Ovary (tissue), 9 donors: ENCODE data around the gene DCAF4. TPM values are rescaled to one million over a fixed set of nuclear protein-coding genes. Genes with fewer than 3 reads are reported as not detected.

Source experiments
- DNase-seq, 5 donors: peaks; one replicate each; pipeline ENCODE4 v3.0.0-alpha.2; 2019 to 2020
- H3K27ac ChIP-seq, 2 donors: fragments of 200-600 bp; one replicate each; pipeline versions ENCODE4 v1.5.1 to v1.8.0; 2019 to 2022
- H3K27me3 ChIP-seq: fragments of 200-600 bp; one replicate; pipeline ENCODE4 v1.8.0; 2022
- H3K36me3 ChIP-seq: fragments of 200-600 bp; sonication (generic); one replicate; pipeline ENCODE4 v1.5.1; 2019
- H3K4me1 ChIP-seq: one replicate; pipeline ENCODE4 v1.8.1; 2013; ENCODE audit warnings: mild to moderate bottlenecking, moderate library complexity; ENCODE audit not compliant: insufficient read depth
- H3K4me3 ChIP-seq: fragments of 200-600 bp; sonication (generic); one replicate; pipeline ENCODE4 v1.5.1; 2017
- H3K9me3 ChIP-seq, 2 donors: fragments of 200-600 bp in 1 of 2; sonication (generic) in 1 of 2; one replicate each; pipeline versions ENCODE4 v1.5.1 to v1.8.1; 2013 to 2019; ENCODE audit warnings: mild to moderate bottlenecking in 1 of 2, moderate library complexity in 1 of 2
- EP300 ChIP-seq: sonication (generic); formaldehyde crosslinking; IDR thresholded peaks from one replicate; pipeline ENCODE4 v1.6.1; 2017; ENCODE audit warnings: antibody characterized with exemption
- POLR2A ChIP-seq: fragments of 450-650 bp; IDR thresholded peaks from one replicate; pipeline ENCODE4 v1.6.1; 2017; ENCODE audit warnings: antibody characterized with exemption, mild to moderate bottlenecking, moderate library complexity
- WGBS, 3 donors: extraction: QIAGEN DNeasy Blood & Tissue Kit in 1 of 3; methylation state at CpG; one replicate each; pipeline versions ENCODE4 v1.1.5 to v1.1.7; 2013 to 2017; 5-methylcytosine and 5-hydroxymethylcytosine counted together
- intact Hi-C, 4 donors: fragments of 100-400 bp; cut with DNase I; formaldehyde crosslinking; loops; one replicate each; pipeline versions ENCODE4 v1.11.0 to v1.15.1; 2022 to 2023
- polyA plus RNA-seq, 2 donors: library from polyadenylated mRNA; stranded (reverse); fragments of 200-250 nt in 1 of 2; fragments of 350-450 nt in 1 of 2; fragmentation: Illumina TruSeq in 1 of 2; extraction: RNeasy Lipid Tissue Mini Kit (QIAGEN cat#74804) in 1 of 2; gene quantifications; one replicate each; pipeline ENCODE4 v1.2.3, GENCODE V29; 2013 to 2014
- total RNA-seq, 7 donors: library from RNA; depleted of rRNA in 2 of 7; stranded (reverse); fragments of >200 nt in 2 of 7; fragmentation: NEBNext Ultra II Directional in 3 of 7; extraction: Animal tissue kit (Norgen Biotek cat#: 25700) in 3 of 7; gene quantifications; one replicate each; pipeline versions ENCODE4 v1.1.0 to v1.2.4, GENCODE V29; 2016 to 2023
- TF ChIP-seq, protein P1 (sequence below), 3 donors: fragments of 450-650 bp in 2 of 3; fragments of 200-600 bp in 1 of 3; IDR thresholded peaks; one replicate each; pipeline versions ENCODE4 v1.5.1 to v1.8.0; 2016 to 2022; ENCODE audit warnings: antibody characterized with exemption in 3 of 3, mild to moderate bottlenecking in 1 of 3
- donor health status: DM: no; HTN: no; CAD: no; lungs with moderate emphysema.
- donor health status: DM: no; HTN: no; CAD: no.
- donor health status: Bipolar disorder and iron deficiency.
- donor health status: DM: yes; HTN: yes; CAD: no.
- donor health status: DM: no; HTN: no; CAD: no.
- donor health status: DM: yes; HTN: yes; CAD: no.

The DCAF4 gene
- total and polyA plus RNA-seq, 9 donors = 12.2 to 31.1 (median 20.4) TPM

- no peak for DNase-seq
- Histone ChIP-seq H3K4me1 (no peaks in the 10 kb centered on the region), H3K27me3 (no peaks in the 10 kb centered on the region), H3K4me3 (no peak overlapping the region), H3K27ac (no peak overlapping the region), H3K9me3 (no peaks in the 10 kb centered on the region), H3K36me3 (no peaks in the 10 kb centered on the region)
- intact Hi-C loops = no loop called here
- TF ChIP-seq EP300 = no peak
- no peak for TF ChIP-seq POLR2A
- TF ChIP-seq, protein P1, sequence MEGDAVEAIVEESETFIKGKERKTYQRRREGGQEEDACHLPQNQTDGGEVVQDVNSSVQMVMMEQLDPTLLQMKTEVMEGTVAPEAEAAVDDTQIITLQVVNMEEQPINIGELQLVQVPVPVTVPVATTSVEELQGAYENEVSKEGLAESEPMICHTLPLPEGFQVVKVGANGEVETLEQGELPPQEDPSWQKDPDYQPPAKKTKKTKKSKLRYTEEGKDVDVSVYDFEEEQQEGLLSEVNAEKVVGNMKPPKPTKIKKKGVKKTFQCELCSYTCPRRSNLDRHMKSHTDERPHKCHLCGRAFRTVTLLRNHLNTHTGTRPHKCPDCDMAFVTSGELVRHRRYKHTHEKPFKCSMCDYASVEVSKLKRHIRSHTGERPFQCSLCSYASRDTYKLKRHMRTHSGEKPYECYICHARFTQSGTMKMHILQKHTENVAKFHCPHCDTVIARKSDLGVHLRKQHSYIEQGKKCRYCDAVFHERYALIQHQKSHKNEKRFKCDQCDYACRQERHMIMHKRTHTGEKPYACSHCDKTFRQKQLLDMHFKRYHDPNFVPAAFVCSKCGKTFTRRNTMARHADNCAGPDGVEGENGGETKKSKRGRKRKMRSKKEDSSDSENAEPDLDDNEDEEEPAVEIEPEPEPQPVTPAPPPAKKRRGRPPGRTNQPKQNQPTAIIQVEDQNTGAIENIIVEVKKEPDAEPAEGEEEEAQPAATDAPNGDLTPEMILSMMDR (IDR thresholded peaks at IDR 0.05) = no peak
- 88 to 91% (median 89%) methylated on average over 4 of the region's 4 CpGs for WGBS, 3 donors
Measured at GRCh38 chr14:72975770-72976169, 49.5 kb downstream of the DCAF4 start.

- intact Hi-C loops = no loop called here
- no peaks in the 10 kb centered on the region for H3K36me3 ChIP-seq
- 86 to 89% (median 87%) methylated on average over 9 of the region's 9 CpGs for WGBS, 3 donors
Measured at GRCh38 chr14:72978856-72979255, 52.6 kb downstream of the DCAF4 start.

GRCh38 chr14:72980863-72981262, 54.6 kb downstream of the DCAF4 start:
- Histone ChIP-seq H3K4me3 (no peak overlapping the region), H3K9me3 (no peaks in the 10 kb centered on the region), H3K4me1 (no peaks in the 10 kb centered on the region), H3K27me3 (no peaks in the 10 kb centered on the region), H3K27ac (no peak overlapping the region), H3K36me3 (no peaks in the 10 kb centered on the region)
- WGBS, 3 donors = 90 to 96% (median 93%) methylated on average over 8 of the region's 8 CpGs
- DNase-seq = no peak
- TF ChIP-seq POLR2A (no peak), EP300 (no peak)
- TF ChIP-seq, protein P1 (IDR thresholded peaks at IDR 0.05) = no peak
- intact Hi-C loops = no loop called here

More at GRCh38 chr14:72978856-72979255, 52.6 kb downstream of the DCAF4 start:
- Histone ChIP-seq H3K4me1 (no peaks in the 10 kb centered on the region), H3K4me3 (no peak overlapping the region), H3K9me3 (no peaks in the 10 kb centered on the region), H3K27ac (no peak overlapping the region), H3K27me3 (no peaks in the 10 kb centered on the region)
- DNase-seq = no peak
- no peak for TF ChIP-seq EP300
- TF ChIP-seq, protein P1 (IDR thresholded peaks at IDR 0.05) = no peak
- no peak for TF ChIP-seq POLR2A

GRCh38 chr14:72982146-72982708, 56.0 kb downstream of the DCAF4 start:
- H3K9me3 ChIP-seq = no peaks in the 10 kb centered on the region
- no peaks in the 10 kb centered on the region for H3K36me3 ChIP-seq
- no peak for DNase-seq
- no peak overlapping the region for H3K27ac ChIP-seq
- no peak overlapping the region for H3K4me3 ChIP-seq
- intact Hi-C loops = no loop called here
- 70 to 91% (median 86%) methylated on average over 3 of the region's 3 CpGs for WGBS, 3 donors
- TF ChIP-seq EP300 = no peak
- TF ChIP-seq, protein P1 (IDR thresholded peaks at IDR 0.05) = no peak
- TF ChIP-seq POLR2A = no peak
- no peaks in the 10 kb centered on the region for H3K4me1 ChIP-seq
- no peaks in the 10 kb centered on the region for H3K27me3 ChIP-seq
